GM10847 (cell line): ENCODE measurements around the gene MIER2.

Source experiments
- POLR2A ChIP-seq: IDR thresholded peaks from 2 replicates; pipeline ENCODE4 v1.6.1; 2011; ENCODE audit not compliant: insufficient read length; ENCODE audit errors: extremely low read depth

Gene MIER2

DNA sequence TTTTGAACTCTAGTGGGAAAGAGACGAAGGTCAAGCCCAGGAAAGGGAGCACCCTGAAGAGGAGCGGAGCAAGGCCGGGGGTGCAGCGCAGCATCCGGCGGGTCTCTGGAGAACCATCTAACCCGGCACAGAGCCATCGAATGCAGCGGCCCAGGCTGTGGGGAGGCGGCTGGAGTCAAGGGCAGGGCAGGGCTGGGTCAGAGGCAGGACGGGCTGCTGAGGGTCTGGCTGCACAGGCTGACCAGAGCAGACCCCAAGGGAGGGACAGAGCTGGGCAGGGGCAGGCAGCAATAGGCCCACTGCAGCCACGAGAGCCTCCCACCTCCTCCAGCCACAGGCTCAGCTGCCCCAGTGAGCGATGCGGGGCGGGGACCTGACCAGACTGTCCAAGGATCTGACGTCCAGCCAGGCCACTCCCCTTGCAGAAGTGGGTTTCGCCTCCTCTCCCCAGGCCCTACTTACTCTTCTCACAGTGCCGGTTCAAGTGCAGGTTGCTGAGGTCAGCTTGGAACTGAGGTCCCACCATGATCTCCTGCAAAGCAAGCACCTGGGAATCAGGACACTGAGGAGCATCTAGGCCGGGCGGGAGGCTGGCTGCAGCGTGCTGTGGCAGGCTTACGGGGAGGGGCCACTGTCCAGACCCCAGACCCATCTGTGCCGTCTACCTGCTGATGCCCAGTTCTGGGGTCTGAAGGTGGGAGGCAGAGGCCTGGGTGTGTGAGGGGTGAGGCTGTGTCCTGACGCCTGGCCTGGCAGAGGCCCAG is 19.2 kb downstream of the MIER2 start:
- TF ChIP-seq POLR2A, result no peak

GRCh38 chr19:324716-325115 is 19.9 kb downstream of the MIER2 start:
- TF ChIP-seq POLR2A, result no peak

DNA sequence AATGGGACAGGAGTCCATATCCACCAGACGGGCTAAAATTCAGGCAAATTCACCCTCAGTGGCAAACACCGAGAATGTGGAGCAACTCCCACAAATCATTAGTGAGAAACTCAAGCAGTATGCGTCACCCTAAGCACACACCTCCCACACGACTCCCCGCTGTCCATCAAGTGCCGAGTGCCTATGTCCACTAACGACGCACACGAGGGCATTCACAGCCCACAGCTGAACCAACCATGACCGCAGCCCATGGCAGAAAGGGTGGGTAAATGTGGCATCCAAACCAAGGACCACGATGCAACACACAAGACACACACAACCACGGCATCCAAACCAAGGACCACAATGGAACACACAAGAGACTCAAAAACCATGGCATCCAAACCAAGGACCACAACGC is 22.0 kb downstream of the MIER2 start:
- TF ChIP-seq POLR2A, result no peak

DNA sequence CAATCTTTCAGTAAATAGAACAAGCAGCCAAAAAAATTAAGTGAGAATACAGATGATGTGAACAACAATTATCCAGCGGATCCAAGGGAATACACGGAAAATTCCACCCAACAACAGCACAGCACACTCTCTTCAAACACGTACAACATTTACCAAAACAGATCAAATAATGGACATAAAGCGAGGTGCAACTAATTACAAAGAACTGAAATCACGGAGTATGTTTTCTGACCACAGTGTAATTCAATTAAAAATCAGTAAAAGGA is 26.2 kb downstream of the MIER2 start:
- TF ChIP-seq POLR2A, result no peak

GRCh38 chr19:317710-318508 is 26.7 kb downstream of the MIER2 start:
- no peak for TF ChIP-seq POLR2A

- TF ChIP-seq POLR2A, result no peak
Measured at GRCh38 chr19:315811-316210, 28.8 kb downstream of the MIER2 start.

DNA sequence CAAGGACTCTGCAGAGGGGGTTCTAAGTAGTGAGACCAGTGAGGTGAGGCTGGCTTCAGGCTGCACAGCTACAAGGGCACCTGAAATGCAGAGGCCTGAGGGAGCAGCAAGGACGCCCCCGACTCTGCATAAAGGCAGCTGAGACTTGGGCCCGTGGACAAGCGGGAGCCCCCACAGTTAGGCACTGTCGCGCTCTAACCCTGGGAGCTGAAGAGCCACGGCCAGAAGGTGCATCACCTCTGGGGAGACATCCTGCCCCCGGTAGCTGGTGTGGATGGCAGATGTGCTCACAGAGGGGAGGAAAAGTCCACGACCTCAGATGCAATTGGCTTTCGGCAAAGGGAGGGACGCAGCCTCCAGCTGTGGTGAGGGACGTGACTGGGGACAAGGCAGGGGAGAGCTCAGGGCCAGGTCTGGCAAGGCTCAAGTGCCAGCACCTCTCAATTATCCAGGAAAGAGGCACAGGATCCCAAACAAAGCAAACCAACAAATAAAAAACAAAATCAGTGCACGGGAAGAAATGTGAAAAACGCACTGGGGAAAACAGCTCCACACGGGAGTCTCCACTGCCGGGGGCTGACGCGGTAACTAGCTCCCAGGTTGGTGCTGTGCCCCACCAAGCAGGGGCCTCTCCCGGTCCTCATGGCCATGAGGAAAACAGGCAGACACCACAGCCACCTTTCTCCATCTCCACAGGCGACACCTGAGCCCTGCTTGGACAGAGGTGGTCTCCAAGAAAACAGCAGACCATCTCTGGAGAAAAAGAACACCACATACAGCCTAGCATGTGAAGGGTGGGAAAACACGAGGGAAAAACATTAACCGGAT is 30.4 kb downstream of the MIER2 start:
- no peak for TF ChIP-seq POLR2A

- TF ChIP-seq POLR2A, result no peak
Measured at GRCh38 chr19:313169-313987, 31.2 kb downstream of the MIER2 start.

- TF ChIP-seq POLR2A, result no peak
Measured at GRCh38 chr19:311813-312261, 32.8 kb downstream of the MIER2 start.

GRCh38 chr19:310781-311496 is 33.7 kb downstream of the MIER2 start:
- TF ChIP-seq POLR2A, result no peak

DNA sequence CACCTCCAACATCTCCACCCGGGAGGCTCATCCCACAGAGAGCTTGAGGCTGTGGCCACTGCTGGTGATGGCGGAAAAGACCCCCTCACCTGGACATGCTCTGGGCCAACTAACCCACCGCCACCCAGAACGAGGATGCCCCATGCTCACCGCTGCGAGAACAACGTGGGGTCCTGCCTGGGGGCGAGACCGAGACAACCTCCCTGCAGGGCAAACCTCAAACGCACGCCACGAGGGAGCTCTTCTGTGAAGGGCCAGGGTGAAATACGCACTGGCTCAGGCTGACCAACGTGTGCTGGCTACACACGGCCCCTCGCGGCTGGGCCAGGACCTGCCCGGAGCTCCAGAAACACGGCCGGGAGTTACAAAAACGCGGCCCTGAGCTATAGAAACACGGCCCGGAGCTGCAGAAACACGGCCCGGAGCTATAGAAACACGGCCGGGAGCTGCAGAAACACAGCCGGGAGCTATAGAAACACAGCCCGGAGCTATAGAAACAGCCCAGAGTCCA is 34.4 kb downstream of the MIER2 start:
- TF ChIP-seq POLR2A, result no peak

GRCh38 chr19:309206-309565 is 35.4 kb downstream of the MIER2 start:
- TF ChIP-seq POLR2A, result no peak

- TF ChIP-seq POLR2A, result no peak
Measured at GRCh38 chr19:308471-309205, 36.0 kb downstream of the MIER2 start.
